ENCODE data around the gene TTC7B. TPM values are rescaled to one million over a fixed set of nuclear protein-coding genes. Genes with fewer than 3 reads are reported as not detected.

The TTC7B gene
- total and polyA plus RNA-seq, 2 of the 13 experiments (the other 11 are each of a cell fraction or from before 2014, with no cell fraction given) = 1.3 to 3.2 TPM

GRCh38 chr14:90539996-90540395 lies 276.2 kb downstream of the TTC7B start (continued):
- TF ChIP-seq RERE (CRISPR knock-in tag; IDR thresholded peaks at IDR 0.05; ENCODE audit: low read depth) (no peak), BCL6 (CRISPR knock-in tag; IDR thresholded peaks at IDR 0.05) (no peak), FOXA1 (IDR thresholded peaks at IDR 0.05) (no peak), FOXA1 (CRISPR knock-in tag; IDR thresholded peaks at IDR 0.05) (no peak), FOXK2 (IDR thresholded peaks at IDR 0.05) (no peak), HDAC6 (IDR thresholded peaks at IDR 0.05; ENCODE audit: low read depth, low read length) (no peak), BRCA1 (CRISPR knock-in tag; IDR thresholded peaks at IDR 0.05) (no peak), ARID3A (IDR thresholded peaks at IDR 0.05; ENCODE audit: low read depth, low read length) (no peak), ASH2L (IDR thresholded peaks at IDR 0.05; ENCODE audit: insufficient read length, low read depth, low read length) (no peak), POLR2A (IDR thresholded peaks at IDR 0.05; ENCODE audit: insufficient read depth in 1 of 2, low read depth in 2 of 2, low read length in 2 of 2) (no peak), ZNF580 (CRISPR knock-in tag; IDR thresholded peaks at IDR 0.05; ENCODE audit: borderline replicate concordance, low read depth) (no peak), SP2 (CRISPR knock-in tag; IDR thresholded peaks at IDR 0.05) (no peak)
